ENCODE results near the gene IMPA2.
"Not testable (repeated sequence)": the region's sequence is repeated elsewhere in the genome, so short reads cannot be mapped to it uniquely, and the experiment has no call there.

IMPA2 gene

DNA sequence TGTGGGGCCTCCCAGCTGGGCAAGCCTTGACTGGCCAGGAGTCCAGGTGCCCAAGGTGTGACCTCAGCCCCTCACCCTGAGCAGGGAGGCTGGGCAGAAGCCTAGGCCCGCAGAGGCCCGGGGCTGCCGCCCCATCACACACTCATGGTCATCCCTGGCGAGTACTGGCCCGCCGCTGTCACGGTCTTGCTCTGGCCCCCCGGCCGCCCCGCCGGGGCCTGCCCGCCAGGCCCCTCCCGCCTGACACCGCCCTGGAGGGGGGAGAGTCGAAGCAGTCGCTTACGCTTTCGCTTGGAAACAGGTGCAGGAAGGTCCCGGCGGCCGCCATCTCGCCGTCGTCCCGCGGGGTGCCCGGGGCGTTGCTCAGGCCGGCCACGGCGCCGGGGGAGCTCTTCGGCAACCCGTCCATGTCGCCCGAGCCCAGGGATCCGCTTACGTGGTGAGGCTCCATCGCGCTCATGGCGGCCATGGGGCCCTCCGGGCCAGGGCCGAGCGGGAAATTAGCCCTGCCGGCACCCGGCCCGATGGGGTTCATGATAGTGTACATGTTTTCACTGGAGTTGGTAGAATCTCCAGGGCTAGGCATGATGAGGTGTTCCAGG lies 85.7 kb downstream of the IMPA2 start:
- H3K9ac ChIP-seq (ENCODE audit: low read length in 2 of 2): no peak overlapping the region
- no peaks in the 10 kb centered on the region for H3K36me3 ChIP-seq (ENCODE audit: control insufficient read depth in 2 of 2, insufficient read depth in 2 of 2, low read length in 2 of 2)
- no peak overlapping the region for H3K4me3 ChIP-seq (ENCODE audit: low read length in 2 of 2)
- H3K27ac ChIP-seq (ENCODE audit: low read length): no peak overlapping the region
- H3K27me3 ChIP-seq (ENCODE audit: control insufficient read depth in 1 of 2, insufficient read depth in 2 of 2, low read length in 2 of 2): no peaks in the 10 kb centered on the region
- no peaks in the 10 kb centered on the region for H3K4me1 ChIP-seq (ENCODE audit: control insufficient read depth, insufficient read depth, low read length)
- no peaks in the 10 kb centered on the region for H3K9me3 ChIP-seq (ENCODE audit: control insufficient read depth in 2 of 2, low read length in 2 of 2)

DNA sequence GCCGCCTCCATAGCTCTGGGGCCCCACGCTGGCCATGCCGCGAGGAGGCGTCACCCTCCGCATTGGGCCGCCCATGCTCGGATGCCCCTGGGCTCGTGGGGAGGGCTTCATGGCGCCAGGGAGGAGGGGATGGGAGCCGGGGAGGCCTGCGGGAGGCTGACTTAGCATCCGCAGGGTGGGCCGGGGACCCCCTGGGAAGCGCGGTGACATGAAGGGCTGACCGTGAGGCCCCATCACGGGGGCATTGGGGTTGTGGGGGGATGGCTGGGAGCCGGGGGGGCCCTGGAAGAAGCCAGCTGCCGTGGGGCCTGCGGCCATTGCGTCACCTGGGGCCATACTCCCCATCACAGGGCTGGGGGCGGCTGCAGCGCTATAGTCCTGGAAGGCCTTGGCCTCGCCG lies 86.4 kb downstream of the IMPA2 start:
- no peak overlapping the region for H3K4me3 ChIP-seq (ENCODE audit: low read length in 2 of 2)
- H3K27ac ChIP-seq (ENCODE audit: low read length): no peak overlapping the region
- H3K4me1 ChIP-seq (ENCODE audit: control insufficient read depth, insufficient read depth, low read length): no peaks in the 10 kb centered on the region

DNA sequence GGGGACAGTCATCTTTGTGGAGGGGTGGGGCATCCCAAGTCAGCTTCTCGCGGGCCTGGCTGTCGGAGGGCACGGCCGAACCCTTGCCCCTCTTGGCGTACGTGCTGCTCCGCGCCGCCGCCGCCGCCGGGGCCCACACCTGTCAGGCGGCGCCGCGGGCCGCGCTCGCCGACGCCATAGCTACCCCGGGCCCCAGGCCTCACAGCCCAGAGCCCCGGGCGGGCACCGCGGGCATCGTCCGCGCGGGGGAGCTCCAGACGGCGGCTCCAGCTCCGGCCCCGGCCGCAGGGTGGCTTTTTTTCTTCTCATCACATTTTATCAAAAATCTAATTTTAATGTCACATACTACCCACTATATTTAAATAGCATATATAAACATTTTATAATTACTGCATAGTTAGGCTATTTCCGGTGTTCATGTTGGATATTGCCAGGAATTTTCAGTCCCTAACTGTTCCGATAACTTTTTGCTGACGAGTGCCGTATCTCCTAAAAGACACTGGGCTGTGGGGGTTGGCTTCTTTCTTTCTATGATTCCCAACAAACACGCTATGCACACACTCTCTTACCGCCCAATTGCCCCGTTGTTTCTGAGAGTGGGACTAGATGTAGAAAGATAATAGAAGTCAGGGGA lies 87.1 kb downstream of the IMPA2 start:
- H3K9ac ChIP-seq (ENCODE audit: low read length in 2 of 2); H3K4me1 ChIP-seq (ENCODE audit: control insufficient read depth, insufficient read depth, low read length); H3K4me3 ChIP-seq (ENCODE audit: low read length in 2 of 2); H3K27ac ChIP-seq (ENCODE audit: low read length); H3K36me3 ChIP-seq (ENCODE audit: control insufficient read depth in 2 of 2, insufficient read depth in 2 of 2, low read length in 2 of 2); H3K27me3 ChIP-seq (ENCODE audit: control insufficient read depth in 1 of 2, insufficient read depth in 2 of 2, low read length in 2 of 2); H3K9me3 ChIP-seq (ENCODE audit: control insufficient read depth in 2 of 2, low read length in 2 of 2): not testable (repeated sequence)

More for the DNA sequence above, 86.4 kb downstream of the IMPA2 start:
- no peaks in the 10 kb centered on the region for H3K9me3 ChIP-seq (ENCODE audit: control insufficient read depth in 2 of 2, low read length in 2 of 2)
- no peaks in the 10 kb centered on the region for H3K36me3 ChIP-seq (ENCODE audit: control insufficient read depth in 2 of 2, insufficient read depth in 2 of 2, low read length in 2 of 2)
- no peak overlapping the region for H3K9ac ChIP-seq (ENCODE audit: low read length in 2 of 2)
- H3K27me3 ChIP-seq (ENCODE audit: control insufficient read depth in 1 of 2, insufficient read depth in 2 of 2, low read length in 2 of 2): no peaks in the 10 kb centered on the region

DNA sequence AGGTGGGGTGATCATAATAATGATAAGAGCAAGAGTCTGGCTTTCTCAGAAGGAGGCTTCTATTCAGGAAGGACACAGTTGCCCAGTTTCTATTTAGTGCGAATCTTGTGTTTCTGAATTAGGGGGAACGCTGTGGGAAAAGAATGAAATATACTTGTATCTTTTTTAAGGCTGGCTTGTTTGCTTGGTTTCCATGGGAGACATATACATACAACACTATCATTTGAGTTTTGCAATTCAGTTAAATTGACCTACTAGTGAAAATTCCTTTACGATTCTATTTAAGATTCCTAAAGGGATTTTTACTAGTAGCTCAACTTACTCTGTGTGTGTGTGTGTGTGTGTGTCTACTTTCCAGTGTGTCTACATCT lies 87.6 kb downstream of the IMPA2 start:
- Histone ChIP-seq H3K9me3 (ENCODE audit: control insufficient read depth in 2 of 2, low read length in 2 of 2) (no peaks in the 10 kb centered on the region), H3K27ac (ENCODE audit: low read length) (no peak overlapping the region), H3K9ac (ENCODE audit: low read length in 2 of 2) (no peak overlapping the region), H3K27me3 (ENCODE audit: control insufficient read depth in 1 of 2, insufficient read depth in 2 of 2, low read length in 2 of 2) (no peaks in the 10 kb centered on the region), H3K4me3 (ENCODE audit: low read length in 2 of 2) (no peak overlapping the region), H3K36me3 (ENCODE audit: control insufficient read depth in 2 of 2, insufficient read depth in 2 of 2, low read length in 2 of 2) (no peaks in the 10 kb centered on the region), H3K4me1 (ENCODE audit: control insufficient read depth, insufficient read depth, low read length) (no peaks in the 10 kb centered on the region)

DNA sequence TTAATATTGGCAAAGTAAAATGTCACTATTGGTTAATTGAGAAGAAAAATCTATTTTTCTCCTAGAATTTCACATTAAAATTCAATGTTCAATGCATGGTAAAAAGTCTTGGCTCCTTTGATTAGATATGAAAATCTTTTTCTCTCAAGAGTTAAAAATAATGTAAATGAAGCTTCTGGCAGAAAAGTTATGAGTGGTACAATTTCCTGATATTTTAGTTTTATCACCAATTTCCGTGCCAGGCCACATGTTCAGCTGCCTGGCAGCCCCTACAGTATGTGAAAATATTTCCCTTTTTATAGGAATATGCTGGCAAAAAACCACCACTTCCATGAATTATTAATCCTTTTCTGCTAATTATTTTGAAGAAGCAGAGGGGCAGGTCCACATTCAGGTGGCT lies 89.8 kb downstream of the IMPA2 start:
- not testable (repeated sequence) for H3K9me3 ChIP-seq (ENCODE audit: control insufficient read depth in 2 of 2, low read length in 2 of 2); H3K4me3 ChIP-seq (ENCODE audit: low read length in 2 of 2); H3K4me1 ChIP-seq (ENCODE audit: control insufficient read depth, insufficient read depth, low read length); H3K36me3 ChIP-seq (ENCODE audit: control insufficient read depth in 2 of 2, insufficient read depth in 2 of 2, low read length in 2 of 2); H3K27me3 ChIP-seq (ENCODE audit: control insufficient read depth in 1 of 2, insufficient read depth in 2 of 2, low read length in 2 of 2); H3K9ac ChIP-seq (ENCODE audit: low read length in 2 of 2); H3K27ac ChIP-seq (ENCODE audit: low read length)

DNA sequence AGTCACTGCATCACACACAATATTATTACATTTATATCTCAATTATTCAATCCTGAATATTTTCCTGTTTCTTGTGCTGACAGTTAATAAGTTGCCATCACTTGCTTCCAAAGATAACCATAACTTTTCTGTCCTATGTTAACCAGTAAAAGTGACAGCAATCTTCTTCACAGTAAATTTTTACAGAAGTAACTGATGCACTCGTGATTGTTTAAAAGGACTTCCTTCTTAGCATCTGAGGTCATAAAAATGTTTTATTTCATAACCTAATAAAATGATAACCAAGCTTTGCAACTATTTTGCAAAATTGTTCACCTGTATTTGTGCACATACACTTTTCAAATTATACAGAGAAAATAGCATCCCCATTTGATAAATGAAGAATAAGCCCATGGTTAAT lies 91.7 kb downstream of the IMPA2 start:
- Histone ChIP-seq H3K4me1 (ENCODE audit: control insufficient read depth, insufficient read depth, low read length) (no peaks in the 10 kb centered on the region), H3K36me3 (ENCODE audit: control insufficient read depth in 2 of 2, insufficient read depth in 2 of 2, low read length in 2 of 2) (no peaks in the 10 kb centered on the region), H3K27me3 (ENCODE audit: control insufficient read depth in 1 of 2, insufficient read depth in 2 of 2, low read length in 2 of 2) (no peaks in the 10 kb centered on the region), H3K4me3 (ENCODE audit: low read length in 2 of 2) (no peak overlapping the region), H3K27ac (ENCODE audit: low read length) (no peak overlapping the region), H3K9me3 (ENCODE audit: control insufficient read depth in 2 of 2, low read length in 2 of 2) (no peaks in the 10 kb centered on the region), H3K9ac (ENCODE audit: low read length in 2 of 2) (no peak overlapping the region)

DNA sequence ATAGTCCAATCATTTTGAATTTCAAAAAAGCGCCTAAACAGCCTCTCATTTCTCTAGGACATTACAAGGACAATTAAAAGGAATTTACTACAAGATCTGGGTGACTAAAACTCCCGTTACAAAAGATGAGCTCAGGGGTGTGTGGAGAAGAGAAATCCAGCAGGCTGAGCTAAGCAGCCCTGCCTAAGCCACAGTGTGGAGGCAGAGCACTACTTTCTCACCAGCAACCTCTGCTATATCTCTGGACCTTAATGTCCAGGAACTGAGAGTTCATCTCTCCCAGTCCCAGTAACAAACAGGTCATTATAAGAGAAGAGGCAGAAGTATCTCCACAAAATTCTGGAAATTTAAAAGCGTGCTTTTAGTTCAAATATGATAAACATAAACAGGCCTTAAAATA lies 93.4 kb downstream of the IMPA2 start:
- no peaks in the 10 kb centered on the region for H3K27me3 ChIP-seq (ENCODE audit: control insufficient read depth in 1 of 2, insufficient read depth in 2 of 2, low read length in 2 of 2)
- H3K4me1 ChIP-seq (ENCODE audit: control insufficient read depth, insufficient read depth, low read length): no peaks in the 10 kb centered on the region
- no peaks in the 10 kb centered on the region for H3K36me3 ChIP-seq (ENCODE audit: control insufficient read depth in 2 of 2, insufficient read depth in 2 of 2, low read length in 2 of 2)
- no peaks in the 10 kb centered on the region for H3K9me3 ChIP-seq (ENCODE audit: control insufficient read depth in 2 of 2, low read length in 2 of 2)
- no peak overlapping the region for H3K4me3 ChIP-seq (ENCODE audit: low read length in 2 of 2)
- H3K9ac ChIP-seq (ENCODE audit: low read length in 2 of 2): no peak overlapping the region
- H3K27ac ChIP-seq (ENCODE audit: low read length): no peak overlapping the region

DNA sequence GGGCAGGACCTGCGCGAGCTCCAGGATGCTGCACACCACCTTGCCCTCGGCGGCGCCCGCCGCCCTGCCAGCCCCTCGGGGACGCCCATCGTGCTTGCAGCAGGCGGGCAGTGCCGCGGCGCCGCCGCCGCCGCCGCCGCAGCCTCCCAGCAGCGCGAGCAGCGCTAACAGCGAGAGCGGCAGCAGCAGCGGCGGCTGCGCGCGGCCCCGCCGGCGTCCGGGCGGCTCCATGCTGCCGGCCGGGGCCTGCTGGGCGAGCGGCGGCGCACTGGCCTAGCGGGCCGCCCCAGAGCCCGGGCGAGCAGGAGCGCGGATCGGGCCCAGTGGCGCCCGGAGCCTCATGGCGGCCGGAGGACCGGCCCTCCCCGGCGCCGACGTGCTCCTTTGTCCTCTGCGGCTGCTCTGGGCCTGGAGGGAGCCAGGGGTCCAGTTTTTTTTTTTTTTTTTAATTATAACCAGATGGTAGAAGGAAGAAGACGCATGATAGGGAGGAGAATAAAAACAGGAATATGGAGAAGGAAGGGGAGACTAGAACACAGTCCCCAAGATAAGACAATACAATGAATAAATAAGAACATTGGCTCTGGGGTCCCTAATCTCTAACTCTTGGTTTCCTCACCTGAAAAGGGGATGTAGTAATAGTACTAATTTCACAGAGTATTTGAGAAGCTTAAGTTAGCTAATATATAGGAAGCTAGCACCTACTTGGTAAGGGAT lies 95.3 kb downstream of the IMPA2 start:
- H3K4me3 ChIP-seq (ENCODE audit: low read length in 2 of 2): peak overlapping the region in 1 of 2 donors; percentile 25

DNA sequence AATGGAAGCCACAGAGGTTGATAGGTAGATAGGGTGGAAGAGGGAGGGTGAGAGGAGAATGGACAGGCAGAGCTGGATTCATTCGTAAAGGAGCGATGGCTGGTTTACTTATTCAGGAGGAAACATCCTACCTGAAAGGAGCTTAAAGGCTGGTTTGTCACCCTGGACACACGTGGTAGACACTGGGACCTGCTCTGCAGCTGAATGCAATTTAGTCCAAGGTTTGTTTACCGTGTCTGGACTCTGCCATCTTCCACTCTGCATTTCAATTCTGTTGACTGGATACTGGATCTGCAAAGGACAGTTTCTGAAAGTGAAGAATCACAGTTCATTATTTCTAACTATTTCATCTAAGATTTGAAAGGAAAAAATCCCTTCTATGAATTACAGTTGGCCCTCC lies 96.7 kb downstream of the IMPA2 start:
- H3K4me3 ChIP-seq (ENCODE audit: low read length in 2 of 2); H3K36me3 ChIP-seq (ENCODE audit: control insufficient read depth in 2 of 2, insufficient read depth in 2 of 2, low read length in 2 of 2); H3K27me3 ChIP-seq (ENCODE audit: control insufficient read depth in 1 of 2, insufficient read depth in 2 of 2, low read length in 2 of 2); H3K9ac ChIP-seq (ENCODE audit: low read length in 2 of 2); H3K27ac ChIP-seq (ENCODE audit: low read length); H3K9me3 ChIP-seq (ENCODE audit: control insufficient read depth in 2 of 2, low read length in 2 of 2); H3K4me1 ChIP-seq (ENCODE audit: control insufficient read depth, insufficient read depth, low read length): not testable (repeated sequence)

More for the DNA sequence above, 95.3 kb downstream of the IMPA2 start:
- Histone ChIP-seq H3K9me3 (ENCODE audit: control insufficient read depth in 2 of 2, low read length in 2 of 2) (no peaks in the 10 kb centered on the region), H3K36me3 (ENCODE audit: control insufficient read depth in 2 of 2, insufficient read depth in 2 of 2, low read length in 2 of 2) (no peaks in the 10 kb centered on the region), H3K9ac (ENCODE audit: low read length in 2 of 2) (peak overlapping the region in 1 of 2 donors; percentile 45), H3K27me3 (ENCODE audit: control insufficient read depth in 1 of 2, insufficient read depth in 2 of 2, low read length in 2 of 2) (no peaks in the 10 kb centered on the region), H3K4me1 (ENCODE audit: control insufficient read depth, insufficient read depth, low read length) (no peaks in the 10 kb centered on the region), H3K27ac (ENCODE audit: low read length) (no peak overlapping the region)

DNA sequence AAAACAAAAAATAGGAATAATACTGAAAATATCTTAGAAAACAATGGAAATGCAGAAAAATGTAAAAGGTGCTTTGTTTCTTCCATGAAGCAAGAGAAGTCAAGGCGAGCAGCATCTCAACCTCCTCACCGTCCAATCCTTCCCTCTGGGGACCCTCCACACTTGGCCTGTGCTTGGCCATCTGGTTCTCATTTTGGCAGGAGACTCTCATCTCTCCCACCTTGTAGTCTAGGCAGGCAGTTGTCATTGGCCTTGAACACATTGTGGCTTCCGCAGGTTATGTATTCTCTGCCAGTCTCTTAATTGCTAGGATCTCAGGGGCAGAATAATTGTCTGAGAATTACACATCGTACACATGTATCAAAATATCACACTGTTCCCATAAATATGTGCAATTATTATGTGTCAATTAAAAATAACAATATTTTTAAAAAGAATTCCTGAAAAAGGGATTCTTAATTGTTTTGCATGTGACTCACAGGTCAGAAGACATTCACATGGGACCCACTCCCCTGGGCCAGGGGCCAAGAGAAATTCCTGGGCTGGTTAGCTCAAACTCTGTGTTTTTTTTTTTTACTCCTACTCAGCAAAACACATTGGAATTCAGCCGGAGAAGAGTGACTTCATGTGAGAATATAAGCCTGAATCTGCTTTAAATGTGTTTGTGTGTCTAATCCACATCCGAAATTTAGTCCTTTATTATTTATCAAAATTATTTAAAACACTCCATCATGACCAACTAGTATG lies 98.4 kb downstream of the IMPA2 start:
- Histone ChIP-seq H3K27me3 (ENCODE audit: control insufficient read depth in 1 of 2, insufficient read depth in 2 of 2, low read length in 2 of 2) (no peaks in the 10 kb centered on the region), H3K36me3 (ENCODE audit: control insufficient read depth in 2 of 2, insufficient read depth in 2 of 2, low read length in 2 of 2) (no peaks in the 10 kb centered on the region), H3K27ac (ENCODE audit: low read length) (no peak overlapping the region)

More for the DNA sequence above, 98.4 kb downstream of the IMPA2 start:
- Histone ChIP-seq H3K9me3 (ENCODE audit: control insufficient read depth in 2 of 2, low read length in 2 of 2) (no peaks in the 10 kb centered on the region), H3K4me3 (ENCODE audit: low read length in 2 of 2) (no peak overlapping the region), H3K9ac (ENCODE audit: low read length in 2 of 2) (no peak overlapping the region), H3K4me1 (ENCODE audit: control insufficient read depth, insufficient read depth, low read length) (no peaks in the 10 kb centered on the region)

All from stomach smooth muscle (tissue), 2 donors.